HG03460 (cell line): ENCODE results near the gene EMSY.
"Not testable (repeated sequence)": the region's sequence is repeated elsewhere in the genome, so short reads cannot be mapped to it uniquely, and the experiment has no call there.

Experiments
- ATAC-seq: cut with Tn5 transposase; IDR thresholded peaks from one replicate; pipeline ENCODE4 v1.9.1; 2021; ENCODE audit not compliant: unreplicated experiment

The EMSY gene

DNA sequence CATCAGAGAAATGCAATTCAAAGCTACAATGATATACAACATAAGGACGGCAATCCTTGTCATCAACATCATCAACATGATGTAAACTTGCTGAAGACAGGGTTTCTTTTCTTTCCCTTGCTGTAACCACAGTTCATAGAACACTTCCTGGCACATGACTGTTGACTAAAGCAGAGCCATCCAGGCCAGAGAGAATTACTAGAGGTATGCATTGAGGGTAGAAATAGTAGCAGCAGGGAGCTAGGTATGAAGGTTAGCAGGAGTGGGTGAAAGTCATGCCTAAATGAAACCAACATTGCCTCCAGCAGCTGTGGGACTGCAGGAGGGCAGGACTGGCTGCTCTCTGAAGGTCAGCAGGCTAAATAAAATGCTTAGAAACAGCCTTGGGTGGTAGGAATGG lies 122.0 kb downstream of the EMSY start:
- ATAC-seq: no peak

DNA sequence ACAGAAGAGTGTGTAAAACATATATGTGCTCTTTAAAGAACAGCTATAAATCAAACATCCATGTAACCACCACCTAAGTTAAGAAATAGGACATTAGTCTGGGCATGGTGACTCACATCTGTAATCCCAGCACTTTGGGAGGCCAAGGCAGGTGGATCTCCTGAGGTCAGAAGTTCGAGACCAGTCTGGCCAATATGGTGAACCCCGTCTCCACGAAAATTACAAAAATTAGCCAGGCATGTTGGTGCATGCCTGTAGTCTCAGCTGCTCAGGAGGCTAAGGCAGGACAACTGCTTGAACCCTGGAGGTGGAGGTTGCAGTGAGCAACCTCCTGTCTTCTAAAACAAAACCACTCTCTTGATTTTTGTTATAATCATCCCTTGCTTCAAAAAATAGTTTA lies 122.4 kb downstream of the EMSY start:
- no peak for ATAC-seq

DNA sequence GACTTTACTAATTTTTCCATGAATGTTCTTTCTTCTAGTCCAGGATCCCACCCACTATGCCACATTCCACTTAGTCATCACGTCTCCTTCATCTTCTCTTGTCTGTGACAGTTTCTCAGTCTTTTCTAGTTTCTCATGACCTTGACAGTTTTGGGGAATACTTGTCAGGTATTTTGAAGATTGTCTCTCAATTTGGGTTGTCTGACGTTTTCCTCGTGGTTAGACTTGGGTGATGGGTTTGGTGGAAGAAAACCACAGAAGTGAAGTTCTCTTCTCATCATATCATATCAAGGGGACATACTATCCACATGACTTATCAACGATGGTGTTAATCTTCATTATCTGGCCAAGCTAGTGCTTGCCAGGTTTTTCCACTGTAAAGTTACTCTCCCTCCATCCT lies 123.3 kb downstream of the EMSY start:
- ATAC-seq: no peak

DNA sequence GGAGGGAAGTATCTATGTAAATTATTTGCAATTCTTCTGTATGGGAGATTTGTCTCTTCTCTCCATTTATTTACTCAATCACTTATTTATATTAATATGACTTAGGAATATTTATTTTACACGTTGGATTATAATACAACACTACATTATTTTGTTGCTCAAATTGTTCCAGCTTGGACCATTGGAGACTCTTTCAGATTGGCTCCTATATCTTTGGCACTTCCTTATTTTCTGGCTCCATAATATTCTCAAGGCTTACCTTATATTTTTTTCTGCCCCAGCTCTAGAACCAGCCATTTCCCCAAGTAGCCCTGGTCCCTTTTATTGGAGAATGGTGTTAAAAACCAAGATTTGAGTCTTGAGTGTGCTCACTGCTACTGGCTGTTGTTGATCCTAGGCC lies 123.8 kb downstream of the EMSY start:
- no peak for ATAC-seq

DNA sequence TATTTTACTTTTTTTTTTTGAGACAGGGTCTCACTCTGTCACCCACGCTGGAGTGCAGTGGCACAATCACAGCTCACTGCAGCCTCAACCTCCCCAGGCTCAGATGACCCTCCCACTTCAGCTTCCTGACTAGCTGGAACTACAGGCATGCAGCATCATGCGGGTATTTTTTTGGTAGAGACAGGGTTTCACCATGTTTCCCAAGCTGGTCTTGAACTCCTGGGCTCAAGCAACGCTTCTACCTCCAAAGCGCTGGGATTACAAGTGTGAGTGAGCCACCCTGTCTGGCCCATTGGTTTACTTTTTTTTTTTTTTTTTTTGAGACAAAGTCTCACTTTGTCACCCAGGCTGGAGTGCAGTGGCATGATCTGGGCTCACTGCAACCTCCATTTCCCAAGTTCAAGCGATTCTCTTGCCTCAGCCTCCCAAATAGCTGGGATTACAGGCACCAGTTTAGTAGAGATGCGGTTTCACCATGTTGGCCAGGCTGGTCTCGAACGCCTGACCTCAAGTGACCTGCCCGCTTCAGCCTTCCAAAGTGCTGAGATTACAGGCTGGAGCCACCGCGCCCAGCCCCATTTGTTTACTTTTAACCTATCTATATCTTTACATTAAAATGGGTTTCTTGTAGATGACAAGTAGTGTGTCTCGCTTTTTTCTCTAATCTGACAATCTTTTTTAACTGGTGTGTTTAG lies 127.5 kb downstream of the EMSY start:
- ATAC-seq: not testable (repeated sequence)

DNA sequence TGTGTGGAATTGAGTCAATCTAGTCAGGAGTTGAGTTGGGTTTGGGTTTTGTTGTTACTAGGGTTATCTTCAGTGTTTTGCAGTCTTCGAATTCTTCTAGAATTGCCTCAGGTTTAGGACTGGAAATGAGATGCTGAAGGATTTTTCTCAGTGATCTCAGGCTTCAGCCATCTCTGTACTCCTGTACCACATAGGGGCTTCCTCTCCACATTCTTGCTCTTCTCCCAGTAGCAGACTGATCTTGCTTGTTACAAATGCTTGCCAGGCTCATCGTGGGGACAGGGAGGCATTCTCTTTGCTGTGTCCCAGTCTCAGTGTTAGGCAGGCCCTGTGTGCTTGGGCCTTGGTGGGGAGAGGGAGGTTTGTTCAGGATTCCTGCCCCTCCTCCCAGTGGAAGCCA lies 129.6 kb downstream of the EMSY start:
- no peak for ATAC-seq

DNA sequence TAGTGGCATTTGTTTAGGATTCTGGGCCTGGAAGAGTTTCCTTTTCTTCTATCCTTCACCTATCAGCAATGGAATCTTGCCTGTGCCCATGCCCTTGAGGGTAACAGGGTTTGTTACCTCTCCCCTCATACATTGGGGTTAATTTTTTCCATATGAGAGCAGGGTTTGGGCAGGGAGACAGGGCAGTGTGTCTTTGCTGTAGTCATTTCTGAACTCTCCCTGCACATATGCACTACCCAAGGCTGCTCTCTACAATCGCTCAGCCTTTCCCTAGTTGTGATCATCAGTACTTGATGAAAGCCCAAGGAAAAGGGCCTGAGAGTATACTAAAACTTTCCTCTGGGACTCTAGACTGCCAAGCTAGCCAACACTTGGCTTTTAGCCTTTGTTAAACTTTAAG lies 130.1 kb downstream of the EMSY start:
- no peak for ATAC-seq

DNA sequence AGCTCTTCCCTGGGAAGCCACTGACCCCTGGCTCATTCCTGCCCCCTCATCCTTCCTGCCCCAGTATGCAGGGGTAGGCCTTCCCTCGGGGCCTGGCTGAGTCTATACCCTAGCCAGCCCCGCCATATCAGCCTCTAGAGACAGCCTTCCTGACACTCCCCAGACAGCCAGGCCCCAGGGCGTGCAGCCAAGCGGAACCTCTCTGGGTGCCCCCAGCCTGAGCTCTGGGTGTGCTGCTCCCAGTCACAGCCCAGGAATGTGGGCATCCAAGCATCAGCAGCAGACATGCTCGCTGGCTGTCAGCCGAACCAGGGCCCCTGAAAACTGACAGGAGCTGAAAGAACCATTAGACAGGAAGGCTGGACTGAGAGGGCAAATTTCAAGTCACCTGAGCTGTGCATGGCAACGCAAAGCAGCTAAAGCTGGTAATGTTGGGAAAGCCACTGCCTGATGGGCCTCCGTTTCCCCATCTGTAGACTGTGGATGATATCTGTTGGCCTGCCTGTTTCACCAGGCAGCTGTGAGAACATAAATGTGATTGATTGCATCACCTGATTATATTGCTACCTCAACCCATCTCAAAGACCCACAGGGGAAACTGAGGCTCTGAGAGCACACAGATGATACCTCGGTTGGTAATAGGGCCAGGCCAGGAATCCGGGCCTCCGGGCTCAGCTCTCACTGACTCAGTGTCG lies 132.6 kb downstream of the EMSY start:
- no peak for ATAC-seq

DNA sequence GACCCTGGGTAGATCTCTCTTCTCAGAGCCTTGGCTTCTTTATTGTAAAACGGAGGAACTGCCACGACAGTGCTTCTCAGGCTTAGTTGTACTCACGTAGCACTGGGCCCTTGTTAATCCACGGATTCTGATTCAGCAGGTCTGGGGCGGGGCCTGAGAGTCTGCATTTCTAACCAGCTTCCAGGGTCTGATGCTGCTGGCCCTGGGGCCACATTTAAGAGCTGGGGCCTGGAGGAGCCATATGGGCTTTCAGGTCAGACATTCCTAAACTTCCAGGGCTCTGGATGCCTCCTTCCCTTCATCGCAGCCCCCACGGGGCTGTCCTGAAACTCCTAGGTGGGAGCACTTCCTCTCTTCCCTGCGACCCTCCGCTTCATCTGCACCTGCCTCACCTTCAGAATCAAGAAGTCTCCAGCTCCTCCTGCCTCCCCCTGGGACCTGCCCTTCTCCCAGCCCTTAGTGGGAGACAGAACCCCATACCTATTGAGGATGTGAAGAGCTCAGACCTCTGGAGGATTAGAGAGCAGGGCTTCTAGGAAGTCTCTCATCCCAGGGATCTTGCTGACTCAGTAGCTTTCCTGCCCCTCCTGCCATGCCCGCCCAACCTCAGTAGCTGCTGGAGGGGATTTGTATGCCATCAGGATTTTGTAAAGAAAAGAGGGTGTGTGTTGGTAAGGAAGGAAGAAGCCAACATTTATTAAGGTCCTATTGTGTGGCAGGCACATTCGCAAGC lies 133.3 kb downstream of the EMSY start:
- ATAC-seq: no peak

DNA sequence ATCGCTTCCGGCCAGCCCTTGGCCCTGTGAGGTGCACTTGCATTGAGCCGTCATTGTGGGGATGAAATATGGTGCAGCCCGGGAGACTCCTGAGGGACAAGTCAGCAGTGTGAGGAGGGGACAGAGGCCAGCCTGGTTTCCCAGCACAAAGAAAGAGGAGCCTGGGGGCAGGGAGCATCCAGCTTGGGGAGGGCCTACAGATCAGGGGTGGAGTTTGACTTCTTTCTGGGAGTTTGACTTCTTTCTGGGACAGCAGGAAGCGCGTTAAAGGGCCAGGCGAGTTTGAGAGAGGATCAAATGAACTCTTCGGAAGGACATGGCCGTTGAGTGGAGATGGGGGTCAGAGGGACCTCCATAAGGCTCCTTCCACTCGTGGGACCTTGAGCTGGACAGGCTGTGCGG lies 133.8 kb downstream of the EMSY start:
- no peak for ATAC-seq

DNA sequence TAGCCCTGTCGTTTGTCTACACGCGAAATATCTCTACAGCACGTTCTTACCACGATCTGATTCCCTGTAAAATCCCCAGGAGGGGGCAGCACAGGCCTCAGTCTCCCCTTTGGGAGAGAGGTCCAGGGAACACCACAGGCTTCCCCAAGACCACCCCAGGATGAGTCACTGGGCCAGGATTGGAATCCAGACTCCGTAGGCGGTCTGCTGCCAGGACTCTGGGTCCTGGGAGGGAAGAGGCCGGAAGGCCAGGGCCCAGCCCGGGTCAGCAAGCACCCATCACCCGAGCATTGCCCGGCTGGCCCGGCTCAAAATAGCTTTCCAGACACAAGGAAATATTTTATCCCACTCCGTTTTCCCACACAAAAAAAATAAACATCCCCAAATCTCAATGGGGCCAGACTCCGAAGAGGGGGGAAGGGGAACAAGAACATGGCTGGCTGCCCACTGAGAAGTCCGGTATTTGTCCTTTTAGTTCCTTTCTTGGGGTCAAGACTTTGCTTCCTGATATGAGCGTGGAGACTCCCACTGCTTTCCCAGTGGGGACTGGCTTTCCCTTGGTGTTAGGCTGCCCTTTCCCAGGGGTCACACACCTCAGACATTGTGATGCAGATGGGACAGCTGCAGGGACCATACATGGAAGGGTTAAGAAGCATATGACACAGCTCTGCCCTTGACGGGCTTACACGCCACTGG lies 134.4 kb downstream of the EMSY start:
- no peak for ATAC-seq

DNA sequence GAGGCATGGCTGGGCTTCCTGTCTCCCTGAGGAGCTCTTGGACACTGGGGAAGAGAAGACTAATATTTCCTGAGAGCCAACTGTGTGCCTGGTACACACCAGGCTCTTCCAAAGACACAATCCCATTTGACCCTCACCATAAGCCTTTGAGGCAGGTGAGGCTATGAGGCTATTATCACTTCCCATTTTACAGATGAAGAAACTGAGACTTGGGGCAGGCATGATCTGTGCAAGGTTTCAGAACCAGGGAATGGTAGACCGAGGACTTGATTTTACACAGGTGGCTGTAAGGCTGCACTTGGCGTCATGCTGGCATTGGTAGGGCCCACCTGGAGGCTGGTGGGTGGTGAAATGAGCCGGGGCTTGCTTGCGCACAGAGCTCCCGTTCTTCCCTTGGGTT lies 134.9 kb downstream of the EMSY start:
- ATAC-seq: no peak

DNA sequence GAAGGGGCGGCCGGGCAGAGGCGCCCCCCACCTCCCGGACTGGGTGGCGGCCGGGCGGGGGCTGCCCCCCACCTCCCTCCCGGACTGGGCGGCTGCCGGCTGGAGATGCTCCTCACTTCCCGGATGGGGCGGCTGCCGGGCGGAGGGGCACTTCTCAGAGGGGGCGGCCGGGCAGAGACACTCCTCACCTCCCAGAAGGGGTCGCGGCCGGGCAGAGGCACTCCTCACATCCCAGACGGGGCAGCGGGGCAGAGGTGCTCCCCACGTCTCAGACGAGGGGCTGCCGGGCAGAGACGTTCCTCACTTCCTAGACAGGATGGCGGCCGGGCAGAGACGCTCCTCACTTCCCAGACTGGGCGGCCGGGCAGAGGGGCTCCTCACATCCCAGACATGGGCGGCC lies 137.7 kb downstream of the EMSY start:
- not testable (repeated sequence) for ATAC-seq

DNA sequence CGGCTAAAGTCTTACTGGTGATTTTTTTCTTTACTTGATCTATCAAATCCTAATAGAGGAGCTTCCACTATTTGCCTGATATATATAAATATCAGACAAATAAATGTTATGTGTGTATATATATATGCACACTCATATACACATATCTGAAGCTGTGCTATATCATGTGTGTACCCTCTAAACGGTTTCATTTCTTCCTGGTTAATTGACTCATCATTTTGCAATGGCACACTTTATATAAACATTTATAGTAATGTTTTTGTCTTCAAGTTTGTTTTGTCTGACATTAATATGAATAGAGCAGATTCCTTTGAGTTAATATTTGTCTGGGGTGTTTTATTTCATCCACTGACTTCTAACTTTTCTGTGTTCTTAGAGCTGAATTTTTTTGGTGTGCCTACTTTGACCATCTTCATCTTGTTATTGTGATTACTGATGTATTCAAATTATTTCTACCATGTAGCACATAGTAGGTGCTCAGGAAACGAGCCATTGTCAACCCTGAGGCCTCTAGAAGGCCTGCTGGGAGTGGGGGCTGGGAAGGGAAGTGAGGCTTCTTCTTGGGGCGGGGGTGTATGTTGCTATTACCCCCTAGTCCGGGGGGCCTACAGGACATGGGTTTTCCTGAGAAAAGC lies 143.1 kb downstream of the EMSY start:
- ATAC-seq: no peak

DNA sequence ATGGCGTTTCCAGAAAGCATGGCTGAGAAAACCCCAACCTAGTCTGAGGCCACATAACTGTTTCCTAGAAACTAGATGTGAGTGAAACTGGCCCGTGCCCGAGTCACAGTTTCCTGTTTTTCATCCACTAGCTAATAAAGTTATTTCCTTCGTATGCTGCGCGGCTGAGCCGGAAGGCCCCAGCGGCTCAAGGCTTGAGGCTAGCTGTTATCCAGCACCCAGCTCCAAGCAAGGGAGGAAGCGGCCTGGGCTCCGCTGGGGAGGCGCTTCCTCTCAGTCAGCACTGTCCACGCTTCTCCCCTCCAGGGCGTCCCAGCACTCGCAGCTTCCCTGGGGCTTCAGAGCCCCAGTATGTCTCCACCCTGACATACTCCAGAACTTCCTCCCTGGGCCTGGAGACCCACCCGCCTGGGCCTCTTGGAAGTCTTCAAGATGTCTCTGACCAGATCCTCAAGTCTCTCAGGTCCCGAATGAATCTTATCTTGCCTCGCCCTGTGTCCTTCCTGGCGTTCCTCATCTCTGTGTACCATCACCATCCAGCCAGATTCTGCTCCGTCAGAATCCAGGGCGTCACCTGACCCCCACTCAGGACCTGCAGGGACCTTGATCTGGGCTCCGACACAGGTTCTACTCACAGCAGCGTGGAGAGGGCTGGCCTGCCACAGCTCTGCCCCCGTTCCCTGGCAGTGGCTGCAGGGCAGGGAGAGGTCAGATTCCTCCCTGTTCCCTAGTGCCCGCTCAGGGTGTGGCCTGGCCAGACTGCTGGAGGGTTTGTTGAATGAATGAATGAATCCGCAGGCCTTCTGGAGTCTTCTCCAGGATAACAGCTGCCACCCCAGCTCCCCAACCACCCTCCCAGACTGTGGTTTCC lies 143.9 kb downstream of the EMSY start:
- ATAC-seq: no peak

DNA sequence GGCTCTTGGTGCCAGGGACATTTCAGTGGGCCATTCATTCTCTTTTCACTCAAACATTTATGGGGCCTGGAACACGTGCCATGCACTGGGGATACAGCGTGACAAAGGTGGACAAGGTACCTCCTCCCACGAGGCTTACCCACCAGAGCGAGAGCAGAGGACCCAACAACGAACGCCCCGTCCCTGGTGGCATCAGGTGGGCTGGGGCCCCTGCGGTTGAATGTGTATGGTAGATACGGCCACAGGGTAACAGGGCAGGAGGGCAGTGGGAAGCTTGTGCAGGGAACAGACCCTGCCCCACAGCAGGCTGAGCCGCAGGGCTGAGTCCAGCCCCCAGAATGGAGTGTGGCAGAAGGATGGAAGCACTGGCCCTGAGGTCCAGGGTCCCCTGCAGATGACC lies 144.7 kb downstream of the EMSY start:
- ATAC-seq: no peak

DNA sequence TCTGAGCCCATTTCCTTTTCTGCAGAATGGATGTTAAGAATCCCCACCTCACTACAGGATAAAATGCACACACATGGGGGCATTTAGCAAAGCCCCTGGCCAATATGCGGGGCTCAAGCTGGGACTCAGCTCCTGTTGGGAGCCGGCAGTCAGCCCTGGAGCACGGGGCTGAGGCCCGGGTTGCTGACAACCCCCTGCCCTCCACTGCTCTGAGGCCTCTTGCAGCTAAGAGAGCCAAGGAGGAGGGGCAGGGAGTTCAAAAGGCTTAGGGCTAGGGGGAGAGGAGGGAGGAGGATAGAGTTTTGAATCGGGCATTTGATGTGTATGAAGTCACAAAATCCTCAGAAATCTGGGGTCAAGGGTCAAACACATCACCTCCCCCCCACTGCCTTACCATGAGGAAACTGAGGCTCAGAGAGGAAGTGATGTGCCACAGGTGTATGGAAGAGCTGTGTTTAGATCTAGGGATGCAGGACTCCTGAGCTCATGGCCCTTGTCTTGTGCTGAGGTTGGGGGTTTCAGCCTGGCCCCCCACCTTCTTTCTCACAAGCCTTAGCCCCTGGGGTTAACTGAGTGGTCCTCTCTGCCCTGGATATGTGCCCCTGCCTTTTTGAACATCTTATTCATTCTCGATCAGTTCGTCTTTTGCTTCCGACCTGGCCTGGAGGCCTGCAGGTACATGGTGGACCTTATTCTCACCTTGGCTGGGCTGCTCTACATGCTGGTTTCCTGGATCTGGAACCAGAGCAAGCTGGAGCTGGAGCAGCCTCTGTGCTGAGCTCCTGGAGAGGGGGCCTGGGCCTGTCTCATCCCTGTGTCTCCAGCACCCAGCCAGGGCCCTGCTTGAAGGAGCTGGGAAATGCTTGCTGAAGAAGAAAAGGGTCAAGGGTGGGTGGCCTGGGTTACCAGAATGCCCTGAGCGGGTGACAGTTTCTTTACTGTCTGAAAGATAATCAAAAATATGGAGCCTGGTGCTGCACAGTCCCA lies 145.4 kb downstream of the EMSY start:
- no peak for ATAC-seq

DNA sequence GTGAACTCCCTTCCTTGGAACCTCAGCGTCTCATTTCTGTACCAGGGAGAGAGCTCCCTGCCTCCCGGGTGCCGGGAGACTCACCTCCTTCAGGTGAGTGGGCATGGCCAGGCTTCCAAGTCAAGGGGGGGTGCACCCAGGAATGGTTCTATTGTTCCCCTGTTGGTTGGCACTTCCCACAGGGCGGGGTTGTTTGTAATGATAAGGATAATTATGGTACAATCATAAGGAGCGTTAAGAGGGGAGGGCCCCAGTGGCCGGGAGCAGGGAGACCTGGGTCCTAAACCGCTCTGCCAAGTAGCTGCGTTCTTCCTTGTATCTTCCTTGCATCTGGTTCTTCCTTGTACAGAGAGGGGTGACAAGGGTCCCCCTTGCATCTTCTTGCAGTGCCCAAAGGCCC lies 146.6 kb downstream of the EMSY start:
- ATAC-seq: no peak
